ELF-1 (cell line): ENCODE results near the gene EXOC1L.

Source experiments
- DNase-seq: peaks from one replicate; pipeline ENCODE4 v3.0.0-alpha.2; 2016; ENCODE audit warnings: low read depth, low spot score

The EXOC1L gene

DNA sequence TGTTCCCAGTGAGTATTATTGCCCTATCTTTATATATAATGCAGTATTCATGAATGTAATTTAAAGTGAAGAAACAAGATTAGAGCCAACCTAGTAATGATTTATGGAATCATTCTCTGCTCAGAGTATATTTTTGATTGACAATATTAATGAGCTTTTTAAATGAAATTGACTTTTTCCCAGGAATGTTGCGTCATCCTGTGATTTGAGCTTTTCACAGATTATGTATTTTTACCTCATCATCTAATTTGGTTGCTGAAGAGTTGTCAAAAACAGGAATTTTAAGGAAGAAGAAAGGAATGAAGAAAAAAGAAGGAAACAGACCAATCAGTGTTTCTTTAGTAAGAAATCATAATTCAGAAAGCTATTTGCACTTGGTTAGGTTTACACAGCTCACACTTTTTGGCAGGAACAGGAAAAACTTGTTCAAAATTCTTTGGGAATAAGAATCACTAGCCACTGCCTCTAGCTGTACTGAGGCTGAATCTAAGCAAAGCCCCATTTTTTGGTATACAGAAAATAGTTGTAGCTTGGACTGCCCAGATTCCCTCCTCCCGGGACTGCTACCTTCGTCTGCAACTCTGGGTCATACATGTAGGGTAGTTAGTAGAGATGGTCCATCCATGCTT, 61.2 kb downstream of the EXOC1L start:
- DNase-seq: no peak

DNA sequence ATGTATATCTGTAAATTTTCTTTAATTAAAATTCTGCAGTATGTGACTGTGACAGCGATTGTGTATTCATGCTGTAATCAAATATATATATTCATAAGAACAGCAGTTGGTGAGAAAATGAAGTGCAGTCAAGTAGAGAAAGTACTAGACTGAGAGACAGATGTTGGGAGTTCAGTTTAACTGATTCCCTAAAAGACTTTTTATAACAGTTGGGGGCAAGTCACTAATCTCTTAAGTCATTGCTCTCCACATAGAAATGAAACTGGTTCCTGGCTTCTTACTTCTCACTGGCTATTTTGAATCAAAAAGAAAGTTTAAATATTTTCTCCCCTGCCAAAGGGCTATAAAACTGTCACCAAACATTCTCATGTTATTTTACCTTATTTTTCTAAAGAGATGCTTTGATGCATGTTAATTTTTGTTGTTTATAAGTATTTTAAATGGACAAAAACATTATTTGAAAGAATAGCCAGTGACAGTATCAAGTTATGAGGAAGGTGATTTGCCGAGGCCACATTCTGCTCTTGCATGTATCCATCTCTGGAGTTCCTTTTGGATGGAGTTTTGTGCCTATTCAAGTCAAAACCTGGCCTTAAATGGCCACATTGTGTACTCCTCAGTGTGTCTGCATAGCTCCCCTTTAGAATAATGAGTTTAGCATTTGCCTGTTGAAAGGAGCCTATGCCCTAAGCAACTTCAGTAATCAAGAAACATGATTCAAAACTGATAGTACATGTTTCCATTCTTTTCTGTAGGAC, 64.7 kb downstream of the EXOC1L start:
- no peak for DNase-seq

DNA sequence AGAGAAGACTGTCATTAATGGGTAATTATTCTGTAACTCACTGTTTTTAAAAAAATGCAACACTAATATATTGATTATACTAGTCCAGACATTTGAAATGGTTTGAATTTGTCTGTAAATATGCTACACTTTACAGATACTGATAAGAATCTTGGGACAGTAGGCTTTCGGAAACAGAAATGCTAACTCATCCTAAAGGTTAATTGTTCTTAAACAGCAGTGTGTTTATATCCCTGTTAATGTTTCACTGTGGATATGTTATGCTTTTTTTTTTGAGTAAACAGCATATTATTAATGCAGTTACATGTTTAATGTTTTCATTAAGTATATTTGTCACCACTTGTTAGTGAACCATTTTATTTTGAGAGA, 65.2 kb downstream of the EXOC1L start:
- DNase-seq: no peak
